K562 (cell line): ENCODE results near the gene EPHA10. TPM values are rescaled to one million over a fixed set of nuclear protein-coding genes. Genes with fewer than 3 reads are reported as not detected.

Source experiments
- ARHGAP35 ChIP-seq: fragments of 450-650 bp; IDR thresholded peaks from 2 replicates; pipeline ENCODE4 v1.6.1; 2018; ENCODE audit not compliant: partially characterized antibody
- CREB1 ChIP-seq, 2 experiments: sonication (generic) in 1 of 2; formaldehyde crosslinking in 1 of 2; IDR thresholded peaks; 2 replicates each; pipeline versions ENCODE4 v1.6.1 to v1.8.0; 2012 to 2022; ENCODE audit warnings: inconsistent platforms in 1 of 2, mild to moderate bottlenecking in 1 of 2, missing genetic modification reagents in 1 of 2, moderate library complexity in 1 of 2
- CSDE1 ChIP-seq, 2 experiments: fragments of 450-650 bp; IDR thresholded peaks; 2 replicates each; pipeline ENCODE4 v1.6.1; 2016; ENCODE audit warnings: mild to moderate bottlenecking in 1 of 2
- FOXA3 ChIP-seq, 2 experiments: fragments of 450-650 bp in 1 of 2; sonication (generic) in 1 of 2; formaldehyde crosslinking; IDR thresholded peaks in 1 of 2; conservative IDR thresholded peaks in 1 of 2; 2 replicates each; pipeline versions ENCODE4 v1.4.0 to v1.8.0; 2020 to 2022; ENCODE audit warnings: mild to moderate bottlenecking in 2 of 2, missing genetic modification reagents in 1 of 2
- MAFF ChIP-seq: IDR thresholded peaks from 2 replicates; pipeline ENCODE4 v1.6.1; 2012; ENCODE audit warnings: low read length, improper control_type of control experiment
- MIER1 ChIP-seq: fragments of 450-650 bp; IDR thresholded peaks from 2 replicates; pipeline ENCODE4 v1.6.1; 2016; ENCODE audit warnings: antibody characterized with exemption, mild to moderate bottlenecking, low read depth
- NCOA1 ChIP-seq: fragments of 450-650 bp; IDR thresholded peaks from 2 replicates; pipeline ENCODE4 v1.6.1; 2016; ENCODE audit warnings: low read depth
- NFE2 ChIP-seq: IDR thresholded peaks from 2 replicates; pipeline ENCODE4 v1.6.1; 2014; ENCODE audit warnings: antibody characterized with exemption, low read depth
- OTX1 ChIP-seq: fragments of 450-650 bp; formaldehyde crosslinking; IDR thresholded peaks from 2 replicates; pipeline ENCODE4 v1.4.0; 2022; ENCODE audit warnings: mild to moderate bottlenecking
- TAF9B ChIP-seq: fragments of 450-650 bp; IDR thresholded peaks from 2 replicates; pipeline ENCODE4 v1.6.1; 2018; ENCODE audit warnings: mild to moderate bottlenecking; ENCODE audit not compliant: partially characterized antibody
- ZBTB2 ChIP-seq: fragments of 450-650 bp; IDR thresholded peaks from 2 replicates; pipeline ENCODE4 v1.6.1; 2016; ENCODE audit warnings: antibody characterized with exemption
- ZBTB8A ChIP-seq: fragments of 450-650 bp; IDR thresholded peaks from 2 replicates; pipeline ENCODE4 v1.6.1; 2018; ENCODE audit warnings: mild to moderate bottlenecking, moderate library complexity; ENCODE audit not compliant: partially characterized antibody
- ZNF347 ChIP-seq: fragments of 450-650 bp; formaldehyde crosslinking; IDR thresholded peaks from 2 replicates; pipeline ENCODE4 v1.4.0; 2020; ENCODE audit warnings: low read depth, mild to moderate bottlenecking, moderate library complexity
- ZNF354B ChIP-seq: fragments of 250-450 bp; sonication (Bioruptor Pico); IDR thresholded peaks from 2 replicates; pipeline ENCODE4 v1.4.0; 2020
- ZNF57 ChIP-seq: fragments of 450-650 bp; formaldehyde crosslinking; IDR thresholded peaks from 2 replicates; pipeline ENCODE4 v1.4.0; 2020; ENCODE audit warnings: mild to moderate bottlenecking, moderate library complexity
- ZNF707 ChIP-seq: fragments of 250-450 bp; sonication (Bioruptor Pico); conservative IDR thresholded peaks from 2 replicates; pipeline ENCODE4 v1.8.0; 2022; ENCODE audit warnings: inconsistent platforms, mild to moderate bottlenecking, moderate library complexity
- polyA plus RNA-seq, 8 experiments: library from polyadenylated mRNA; depleted of rRNA in 4 of 8; stranded (reverse) in 5 of 8; unstranded in 3 of 8; fragments of >200 nt; fragmentation: Nextera tagmentation in 2 of 8; fragmentation: Illumina TruSeq in 1 of 8; extraction: Ambion mirVana in 2 of 8; extraction: Trizol in 1 of 8; gene quantifications; 2 replicates each; pipeline versions ENCODE4 v1.2.1 to v1.2.3, GENCODE V29; 2011 to 2014; ENCODE audit warnings: inconsistent platforms in 1 of 8, missing spikeins in 1 of 8
- total RNA-seq, 7 experiments: library from RNA; depleted of rRNA in 6 of 7; stranded (reverse); fragments of >200 nt in 6 of 7; fragmentation: Illumina TruSeq in 2 of 7; extraction: Trizol in 2 of 7; gene quantifications; 2 replicates each; pipeline versions ENCODE4 v1.2.1 to v1.2.3, GENCODE V29; 2011 to 2021; ENCODE audit warnings: low replicate concordance in 1 of 7
- TF ChIP-seq, protein P1 (sequence below): IDR thresholded peaks from 2 replicates; pipeline ENCODE4 v1.6.1; 2014; ENCODE audit warnings: antibody characterized with exemption
- TF ChIP-seq, protein P2 (sequence below): fragments of 450-650 bp; IDR thresholded peaks from 2 replicates; pipeline ENCODE4 v1.6.1; 2017; ENCODE audit warnings: antibody characterized with exemption
- TF ChIP-seq, protein P3 (sequence below): fragments of 450-650 bp; IDR thresholded peaks from 2 replicates; pipeline ENCODE4 v1.7.0; 2016; ENCODE audit warnings: borderline replicate concordance

The EPHA10 gene
- total and polyA plus RNA-seq, 9 of the 15 experiments (the other 6 are each of a cell fraction or from before 2014, with no cell fraction given), result 0.03 TPM; not detected in 8

DNA sequence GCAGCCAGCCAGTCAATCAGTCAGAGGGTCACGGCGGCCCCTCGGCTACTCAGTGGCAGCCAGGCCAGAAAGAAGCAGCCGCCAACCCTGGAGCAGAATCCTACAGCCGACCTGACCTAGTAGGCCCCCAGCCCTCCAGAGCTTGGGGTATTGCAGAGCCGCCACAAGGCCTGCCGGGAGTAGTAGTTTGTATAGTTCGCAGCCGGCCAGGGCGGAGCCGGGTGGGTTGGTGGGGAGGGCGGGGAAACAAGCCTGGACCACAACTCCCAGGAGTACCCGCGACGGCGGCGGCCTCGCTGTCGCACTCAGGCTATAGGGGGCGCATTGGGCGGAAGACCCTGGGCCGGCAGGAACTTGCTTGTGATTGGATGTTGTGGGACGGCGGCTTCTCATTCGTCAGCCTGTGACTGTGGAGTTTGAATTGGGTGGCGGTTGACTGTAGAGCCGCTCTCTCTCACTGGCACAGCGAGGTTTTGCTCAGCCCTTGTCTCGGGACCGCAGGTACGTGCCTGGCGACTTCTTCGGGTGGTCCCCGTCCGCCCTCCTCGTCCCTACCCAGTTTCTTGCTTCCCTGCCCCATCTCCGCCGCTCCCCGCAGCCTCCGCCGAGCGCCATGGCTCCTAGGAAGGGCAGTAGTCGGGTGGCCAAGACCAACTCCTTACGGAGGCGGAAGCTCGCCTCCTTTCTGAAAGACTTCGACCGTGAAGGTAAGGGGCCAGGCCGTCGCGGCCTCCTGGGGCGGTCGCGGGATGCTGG is 72.7 kb downstream of the EPHA10 start, which contains the start of gene CDCA8 (continued):
- TF ChIP-seq, protein P1, sequence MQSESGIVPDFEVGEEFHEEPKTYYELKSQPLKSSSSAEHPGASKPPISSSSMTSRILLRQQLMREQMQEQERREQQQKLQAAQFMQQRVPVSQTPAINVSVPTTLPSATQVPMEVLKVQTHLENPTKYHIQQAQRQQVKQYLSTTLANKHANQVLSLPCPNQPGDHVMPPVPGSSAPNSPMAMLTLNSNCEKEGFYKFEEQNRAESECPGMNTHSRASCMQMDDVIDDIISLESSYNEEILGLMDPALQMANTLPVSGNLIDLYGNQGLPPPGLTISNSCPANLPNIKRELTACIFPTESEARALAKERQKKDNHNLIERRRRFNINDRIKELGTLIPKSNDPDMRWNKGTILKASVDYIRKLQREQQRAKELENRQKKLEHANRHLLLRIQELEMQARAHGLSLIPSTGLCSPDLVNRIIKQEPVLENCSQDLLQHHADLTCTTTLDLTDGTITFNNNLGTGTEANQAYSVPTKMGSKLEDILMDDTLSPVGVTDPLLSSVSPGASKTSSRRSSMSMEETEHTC, result no peak
- TF ChIP-seq OTX1 (CRISPR knock-in tag) (no peak), ZNF354B (CRISPR knock-in tag) (no peak), NCOA1 (no peak), ZBTB8A (no peak), TAF9B (peak; percentile 40), ZNF347 (CRISPR knock-in tag) (no peak), MAFF (no peak), FOXA3 (CRISPR knock-in tag; conservative IDR thresholded peaks at IDR 0.05 in 1 of 2, IDR thresholded peaks at IDR 0.05 in 1 of 2) (0 out of 4 replicates have a peak, but pooled peaks of 1 of the 2 experiments have one; percentile 62), ZNF707 (CRISPR knock-in tag) (no peak), NFE2 (no peak; the same call in 1 of the 2 replicates), ZNF57 (CRISPR knock-in tag) (no peak), ZBTB2 (no peak), ARHGAP35 (no peak), MIER1 (peak; percentile 53; the same call in 1 of the 2 replicates), CREB1 (IDR thresholded peaks at IDR 0.05) (peak; percentile 89), CREB1 (CRISPR knock-in tag; IDR thresholded peaks at IDR 0.05) (peak; percentile 93), CSDE1 (IDR thresholded peaks at IDR 0.05) (no peak)
- TF ChIP-seq, protein P2, sequence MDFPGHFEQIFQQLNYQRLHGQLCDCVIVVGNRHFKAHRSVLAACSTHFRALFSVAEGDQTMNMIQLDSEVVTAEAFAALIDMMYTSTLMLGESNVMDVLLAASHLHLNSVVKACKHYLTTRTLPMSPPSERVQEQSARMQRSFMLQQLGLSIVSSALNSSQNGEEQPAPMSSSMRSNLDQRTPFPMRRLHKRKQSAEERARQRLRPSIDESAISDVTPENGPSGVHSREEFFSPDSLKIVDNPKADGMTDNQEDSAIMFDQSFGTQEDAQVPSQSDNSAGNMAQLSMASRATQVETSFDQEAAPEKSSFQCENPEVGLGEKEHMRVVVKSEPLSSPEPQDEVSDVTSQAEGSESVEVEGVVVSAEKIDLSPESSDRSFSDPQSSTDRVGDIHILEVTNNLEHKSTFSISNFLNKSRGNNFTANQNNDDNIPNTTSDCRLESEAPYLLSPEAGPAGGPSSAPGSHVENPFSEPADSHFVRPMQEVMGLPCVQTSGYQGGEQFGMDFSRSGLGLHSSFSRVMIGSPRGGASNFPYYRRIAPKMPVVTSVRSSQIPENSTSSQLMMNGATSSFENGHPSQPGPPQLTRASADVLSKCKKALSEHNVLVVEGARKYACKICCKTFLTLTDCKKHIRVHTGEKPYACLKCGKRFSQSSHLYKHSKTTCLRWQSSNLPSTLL, result no peak
- TF ChIP-seq, protein P3, sequence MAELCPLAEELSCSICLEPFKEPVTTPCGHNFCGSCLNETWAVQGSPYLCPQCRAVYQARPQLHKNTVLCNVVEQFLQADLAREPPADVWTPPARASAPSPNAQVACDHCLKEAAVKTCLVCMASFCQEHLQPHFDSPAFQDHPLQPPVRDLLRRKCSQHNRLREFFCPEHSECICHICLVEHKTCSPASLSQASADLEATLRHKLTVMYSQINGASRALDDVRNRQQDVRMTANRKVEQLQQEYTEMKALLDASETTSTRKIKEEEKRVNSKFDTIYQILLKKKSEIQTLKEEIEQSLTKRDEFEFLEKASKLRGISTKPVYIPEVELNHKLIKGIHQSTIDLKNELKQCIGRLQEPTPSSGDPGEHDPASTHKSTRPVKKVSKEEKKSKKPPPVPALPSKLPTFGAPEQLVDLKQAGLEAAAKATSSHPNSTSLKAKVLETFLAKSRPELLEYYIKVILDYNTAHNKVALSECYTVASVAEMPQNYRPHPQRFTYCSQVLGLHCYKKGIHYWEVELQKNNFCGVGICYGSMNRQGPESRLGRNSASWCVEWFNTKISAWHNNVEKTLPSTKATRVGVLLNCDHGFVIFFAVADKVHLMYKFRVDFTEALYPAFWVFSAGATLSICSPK, result no peak; the same call in 1 of the 2 replicates
